Fibroblast of skin of left biceps (primary cell): ENCODE results near the gene NKAIN4.
A peak's percentile ranks its signal among the peaks of the same experiment; 100 is the strongest.
"Not testable (repeated sequence)": the region's sequence is repeated elsewhere in the genome, so short reads cannot be mapped to it uniquely, and the experiment has no call there.

ENCODE experiments used
- DNase-seq, 2 experiments: peaks; one replicate each; pipeline ENCODE4 v3.0.0-alpha.2; 2013; ENCODE audit warnings: low read depth in 2 of 2

The NKAIN4 gene

GRCh38 chr20:63238031-63238430, 16.2 kb downstream of the NKAIN4 start:
- no peak for DNase-seq

GRCh38 chr20:63236116-63236837, 18.0 kb downstream of the NKAIN4 start:
- no peak for DNase-seq

- no peak for DNase-seq
Measured at GRCh38 chr20:63235399-63235983, 18.8 kb downstream of the NKAIN4 start, which contains the start of gene BIRC7. TSS of gene BIRC7 (plus strand) at chr20:63235905. CDS start at chr20:63236097, 192 bp downstream.

GRCh38 chr20:63234693-63235398, 19.4 kb downstream of the NKAIN4 start:
- DNase-seq, result no peak

DNA sequence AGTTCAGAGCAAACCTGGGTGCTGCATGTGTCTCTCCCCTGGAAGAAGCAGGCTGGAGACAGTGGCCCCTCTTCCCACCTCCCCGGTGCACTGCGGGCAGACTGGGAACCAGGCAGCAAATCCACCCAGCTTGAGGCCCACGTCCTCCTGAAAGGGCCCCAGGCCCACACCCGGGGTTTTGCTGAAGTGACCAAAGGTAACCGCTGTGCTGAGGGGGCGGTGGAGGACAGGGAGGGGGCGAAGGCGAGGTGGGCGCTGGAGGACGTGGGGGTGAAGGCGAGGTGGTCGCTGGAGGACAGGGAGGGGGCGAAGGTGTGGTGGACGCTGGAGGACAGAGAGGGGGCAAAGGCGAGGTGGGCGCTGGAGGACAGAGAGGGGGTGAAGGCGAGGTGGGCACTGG, 20.3 kb downstream of the NKAIN4 start:
- DNase-seq, result no peak

DNA sequence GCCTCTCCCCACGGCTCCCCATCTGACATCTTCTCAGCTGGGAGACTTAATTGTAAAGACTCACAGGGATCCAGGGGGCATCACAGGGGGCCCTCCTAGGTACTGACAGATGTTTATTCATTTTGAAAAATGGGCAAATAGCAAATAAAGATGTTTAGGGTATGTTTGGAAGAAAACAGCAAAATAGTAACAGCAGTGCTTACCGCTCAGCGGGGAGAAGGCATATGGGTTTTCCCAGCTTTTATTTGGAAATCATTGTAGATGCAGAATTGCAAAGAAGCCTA, 21.3 kb downstream of the NKAIN4 start:
- DNase-seq, result no peak

- DNase-seq, result peak; percentile 69
Measured at GRCh38 chr20:63232235-63233060, 21.8 kb downstream of the NKAIN4 start.

DNA sequence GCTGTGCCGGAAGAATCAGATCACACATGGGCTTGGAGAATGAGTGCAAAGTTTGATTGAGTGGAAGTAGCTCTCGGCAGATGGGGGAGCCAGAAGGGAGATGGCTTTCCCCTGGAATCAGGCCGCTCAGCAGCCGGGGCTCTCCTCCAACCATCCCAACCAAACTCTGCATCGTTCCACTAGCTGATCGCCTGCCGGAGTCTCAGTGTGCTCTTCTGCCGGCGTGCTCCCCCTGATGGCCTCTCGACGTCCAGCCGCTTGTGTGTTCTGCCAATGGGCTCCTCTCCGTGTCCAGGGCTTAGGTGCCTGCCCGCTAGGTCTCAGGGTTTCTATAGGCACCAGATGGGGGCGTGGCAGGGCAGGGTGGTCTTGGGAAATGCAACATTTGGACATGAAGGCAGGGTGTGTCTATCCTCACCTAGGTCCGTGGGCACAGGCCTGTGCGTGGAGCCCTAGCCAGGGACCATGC, 23.4 kb downstream of the NKAIN4 start:
- no peak for DNase-seq

DNA sequence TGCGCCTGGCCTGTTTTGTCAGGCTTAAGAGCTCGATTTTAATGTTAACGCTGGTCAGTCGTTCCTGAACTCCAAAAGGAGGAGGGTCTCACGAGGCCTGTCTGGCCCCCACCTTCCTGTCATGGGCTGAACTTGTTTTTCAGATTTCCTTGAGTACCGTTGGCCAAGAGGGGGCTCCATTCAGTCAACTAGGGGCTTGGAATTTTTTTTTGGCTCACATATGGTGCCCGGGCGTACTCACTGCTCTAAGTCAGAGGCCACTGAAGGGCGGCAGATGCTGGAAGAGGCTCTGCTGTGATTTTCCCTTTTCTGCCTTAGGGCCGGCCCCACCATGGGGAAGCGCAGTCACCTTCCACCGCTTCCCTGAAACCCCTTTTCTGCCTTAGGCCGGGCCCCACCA, 25.5 kb downstream of the NKAIN4 start:
- no peak for DNase-seq

DNA sequence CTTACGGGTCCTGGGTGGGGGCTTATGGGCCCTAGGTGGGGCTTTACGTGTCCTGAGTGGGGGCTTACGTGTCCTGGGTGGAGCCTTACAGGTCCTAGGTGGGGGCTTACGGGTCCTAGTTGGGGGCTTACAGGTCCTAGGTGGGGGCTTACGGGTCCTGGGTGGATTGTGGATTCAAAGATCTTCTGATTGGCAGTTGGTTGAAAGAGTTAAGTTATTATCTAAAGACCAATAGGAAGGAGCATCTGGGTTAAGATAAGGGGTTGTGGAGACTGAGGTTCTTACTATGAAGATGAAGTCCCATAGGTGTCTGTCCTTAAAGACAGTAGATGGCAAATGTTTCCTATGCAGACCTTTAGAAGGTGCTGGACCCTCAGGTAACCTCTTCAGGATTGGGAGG, 27.0 kb downstream of the NKAIN4 start:
- DNase-seq, result no peak

DNA sequence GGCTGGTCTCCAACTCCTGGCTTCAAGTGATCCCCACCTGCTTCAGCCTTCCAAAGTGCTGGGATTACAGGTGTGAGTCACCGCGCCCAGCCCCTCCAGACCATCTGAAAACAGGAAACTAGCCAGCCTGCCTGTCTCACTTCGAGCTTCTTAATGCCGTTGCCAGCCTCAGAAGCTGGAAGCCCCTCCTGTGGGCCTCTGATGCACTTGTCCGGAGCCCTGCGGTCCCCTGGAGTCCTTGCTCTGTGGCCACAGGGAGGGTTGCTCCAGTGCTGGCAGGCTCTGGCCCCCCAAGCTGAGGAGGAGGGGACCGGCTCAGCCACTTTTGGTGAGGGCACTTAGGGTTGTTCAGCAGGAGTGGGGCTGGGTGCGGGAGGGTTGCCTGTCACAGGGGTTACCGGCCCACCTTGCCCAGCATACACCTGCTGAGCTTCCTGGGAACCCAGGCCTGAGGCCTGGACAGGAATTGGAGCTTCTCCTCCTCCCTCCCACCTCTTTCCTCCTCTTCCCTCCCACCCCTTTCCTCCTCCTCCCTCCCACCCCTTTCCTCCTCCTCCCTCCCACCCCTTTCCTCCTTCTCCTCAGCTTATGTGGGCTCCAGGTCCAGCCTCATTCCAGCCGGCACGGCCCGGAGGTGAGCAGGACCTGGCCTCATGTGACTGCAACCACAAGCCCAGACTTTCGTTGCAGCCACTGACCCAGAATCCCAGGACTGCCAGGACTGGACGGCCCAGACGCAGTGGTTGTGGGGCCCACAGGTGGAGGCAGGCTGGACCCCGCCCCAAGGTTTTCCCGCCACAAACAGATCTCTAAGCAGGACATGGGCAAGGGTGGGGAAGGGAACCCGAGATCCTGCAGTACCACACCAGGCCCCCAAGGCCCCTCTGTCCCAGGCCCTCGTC, 28.0 kb downstream of the NKAIN4 start:
- DNase-seq, result no peak

- no peak for DNase-seq
Measured at GRCh38 chr20:63225082-63225454, 29.2 kb downstream of the NKAIN4 start.

DNA sequence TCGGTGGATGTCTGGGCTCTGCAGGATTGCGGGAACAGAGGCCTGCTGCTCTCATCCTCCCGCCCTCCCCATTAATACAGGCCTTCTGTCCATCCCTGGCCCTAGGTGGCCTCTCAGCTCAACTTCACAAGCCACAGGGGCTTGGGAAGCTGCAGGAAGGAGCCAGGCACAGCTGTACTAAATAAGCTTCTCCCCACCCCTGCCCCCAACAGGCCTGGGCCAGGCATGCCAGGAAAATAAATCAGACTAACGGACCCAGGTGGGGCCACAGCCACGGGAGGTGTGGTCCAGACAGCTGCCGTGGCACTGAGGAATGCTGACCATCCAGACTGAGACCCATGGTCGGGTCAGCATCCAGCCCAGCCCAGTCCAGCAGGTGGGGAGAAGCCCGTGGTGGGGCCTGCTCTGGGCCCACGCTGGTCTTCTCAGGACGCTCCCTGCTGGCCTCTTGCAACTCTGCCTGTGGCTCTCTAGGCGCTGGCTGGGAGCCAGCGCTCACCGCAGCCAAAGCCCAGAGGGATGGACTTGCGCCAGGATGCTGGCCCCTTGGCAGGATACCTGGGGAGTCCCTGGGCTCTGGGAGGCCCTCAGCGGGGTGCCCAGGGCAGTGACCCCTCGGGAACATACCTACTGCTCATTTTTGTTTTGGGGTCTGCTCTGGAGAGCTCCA, 29.7 kb downstream of the NKAIN4 start:
- DNase-seq, result no peak

GRCh38 chr20:63223826-63224207, 30.4 kb downstream of the NKAIN4 start:
- no peak for DNase-seq

DNA sequence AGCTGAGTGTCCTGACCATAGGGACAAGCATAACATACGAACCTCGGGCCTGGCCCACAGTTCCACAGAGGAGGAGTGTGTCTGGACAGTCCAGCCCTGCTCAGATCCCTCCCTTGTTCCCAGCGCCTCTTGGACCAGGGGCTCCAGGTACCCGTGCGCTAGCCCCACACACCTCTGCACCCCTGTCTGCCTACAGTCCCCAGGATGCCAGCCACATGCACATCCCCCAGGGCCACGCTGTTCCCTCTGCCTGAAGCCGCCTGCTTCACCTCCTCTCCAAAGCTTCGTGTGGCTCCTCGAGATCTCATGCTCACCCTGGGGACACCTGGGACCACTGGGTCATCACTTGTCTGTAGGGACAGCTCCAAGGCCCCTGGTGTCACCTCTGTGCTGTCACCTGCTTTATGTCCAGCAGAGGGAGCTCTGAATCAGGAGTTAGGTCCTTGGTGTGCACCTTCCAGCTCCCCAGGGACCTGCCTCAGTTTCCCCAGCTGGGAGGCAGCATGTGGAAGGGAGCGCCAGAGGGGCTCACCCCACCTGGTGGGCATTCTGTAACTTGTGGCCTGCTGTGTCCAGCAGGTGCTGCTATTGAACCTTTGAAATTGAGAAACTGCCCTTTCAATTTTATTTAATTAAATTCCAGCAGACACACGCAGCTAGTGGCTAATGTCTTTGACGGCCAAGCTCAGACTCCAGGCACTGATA, 31.0 kb downstream of the NKAIN4 start:
- DNase-seq, result no peak

DNA sequence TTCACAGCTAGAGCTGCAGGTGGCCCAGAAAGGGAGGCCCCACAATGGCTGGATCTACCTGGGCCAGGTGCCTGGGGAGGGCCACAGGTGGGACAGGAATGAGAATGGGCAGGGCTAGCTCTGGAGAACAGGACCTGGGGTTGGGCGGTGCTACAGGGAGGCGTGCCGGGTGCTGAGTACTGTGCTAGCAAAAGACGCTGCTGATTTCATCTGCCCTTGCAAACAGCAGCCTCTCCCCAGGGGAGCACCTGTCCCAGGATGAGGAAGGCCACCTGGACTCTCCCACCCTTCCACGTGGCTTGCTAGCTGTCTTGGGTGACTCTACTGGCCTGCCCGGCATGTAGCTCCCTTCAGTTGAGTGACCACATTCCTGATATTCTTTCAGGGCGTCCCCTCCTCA, 31.7 kb downstream of the NKAIN4 start:
- no peak for DNase-seq

DNA sequence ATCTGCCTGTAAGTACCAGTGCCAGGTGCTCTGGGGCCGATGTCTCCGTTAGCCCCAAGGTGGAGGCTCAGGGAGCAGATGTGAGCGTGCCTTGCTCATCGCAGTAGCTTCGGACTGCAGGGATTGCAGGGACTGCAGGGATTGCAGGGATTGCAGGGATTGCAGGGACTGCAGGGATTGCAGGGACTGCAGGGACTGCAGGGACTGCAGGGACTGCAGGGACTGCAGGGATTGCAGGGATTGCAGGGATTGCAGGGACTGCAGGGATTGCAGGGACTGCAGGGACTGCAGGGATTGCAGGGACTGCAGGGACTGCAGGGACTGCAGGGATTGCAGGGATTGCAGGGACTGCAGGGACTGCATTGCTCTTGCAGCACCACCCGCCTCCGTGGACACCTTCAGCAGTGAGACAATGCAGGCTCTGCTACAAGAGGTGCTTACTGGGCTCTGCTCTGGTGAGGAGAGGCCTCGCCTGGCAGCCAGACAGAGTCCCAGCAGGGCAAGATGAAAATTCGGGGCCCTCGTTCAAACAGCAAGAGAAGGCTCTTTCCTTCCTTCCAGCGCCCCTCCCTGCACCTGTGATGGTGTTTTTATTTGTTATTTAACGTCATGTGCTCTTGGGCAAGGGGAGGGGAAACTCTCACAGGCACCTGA, 32.7 kb downstream of the NKAIN4 start:
- not testable (repeated sequence) for DNase-seq

DNA sequence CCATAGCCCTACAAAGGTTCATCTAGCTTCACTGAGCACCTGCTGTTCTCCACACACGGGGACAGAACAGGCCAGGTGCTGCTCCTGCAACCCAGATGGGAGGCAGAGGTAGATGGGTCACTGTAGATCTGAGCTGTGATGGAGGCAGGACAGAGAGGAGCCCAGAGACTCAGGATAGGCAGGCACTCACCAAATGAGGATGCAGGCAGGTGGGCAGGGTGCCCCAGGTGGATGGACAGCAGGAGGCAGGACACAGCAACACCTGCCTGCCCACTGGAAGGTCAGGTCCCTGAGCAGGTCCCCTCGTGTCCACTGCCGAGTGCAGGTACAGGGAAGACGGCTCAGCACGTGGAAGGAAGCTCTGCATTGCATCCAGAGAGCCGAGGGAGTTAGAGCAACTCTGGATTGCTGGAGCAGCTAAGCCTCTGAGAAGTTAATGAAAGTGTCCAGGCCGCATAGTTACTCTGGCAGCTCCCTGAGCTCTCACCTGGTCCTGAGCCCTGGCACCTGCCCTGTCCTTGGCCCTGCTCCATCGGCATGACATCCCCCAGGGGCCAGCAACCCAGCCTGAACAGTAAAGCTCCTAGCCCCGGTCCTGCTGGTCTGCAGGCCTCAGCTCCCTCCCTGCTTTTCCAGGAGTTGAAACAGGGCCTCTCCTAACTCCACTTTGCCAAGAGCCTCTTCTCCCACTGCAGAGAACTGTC, 33.4 kb downstream of the NKAIN4 start:
- DNase-seq, result no peak
